NCI-H2196 treated with DMSO at 0.1 percent for 48 hours (cell line): ENCODE measurements around the gene TUBG2.
A peak's percentile ranks its signal among the peaks of the same experiment; 100 is the strongest.

Experiments used
- DNase-seq: peaks from one replicate; lab custom pipeline; 2025; ENCODE audit not compliant: unreplicated experiment; lab: John Stamatoyannopoulos, UW

TUBG2 gene

DNA sequence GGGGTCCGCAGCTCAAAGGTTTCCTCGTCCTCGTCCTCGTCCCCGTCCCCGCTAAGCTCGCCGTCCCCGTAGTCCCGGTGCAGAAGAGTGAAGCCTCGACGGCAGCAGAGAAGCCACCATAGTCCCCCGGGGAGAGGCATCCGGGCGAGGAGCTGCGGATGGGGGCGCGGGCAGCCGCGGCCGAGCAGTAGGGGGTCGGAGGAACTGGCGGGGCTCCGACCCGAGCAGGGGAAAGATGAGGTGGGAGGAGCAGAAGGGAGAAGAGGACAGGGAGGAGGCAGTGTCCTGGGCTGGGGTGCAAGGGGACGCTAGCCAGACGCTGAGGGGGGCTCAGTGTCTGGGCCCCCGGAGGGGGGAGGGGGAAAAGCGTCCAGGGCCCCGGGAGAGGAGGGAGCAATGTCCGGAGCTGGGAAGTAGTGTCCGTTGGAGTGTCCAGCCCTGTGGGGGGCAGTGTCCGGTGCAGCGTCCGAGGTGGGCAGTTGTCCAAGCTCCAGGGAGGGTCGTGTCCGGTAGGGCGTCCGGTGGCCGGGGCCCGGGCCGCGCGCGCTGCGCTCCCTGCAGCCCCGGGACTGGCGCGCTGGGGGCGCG is 17.4 kb downstream of the TUBG2 start, which contains the start of gene PLEKHH3:
TSS of gene PLEKHH3 (minus strand) at position 571 of the 588 bp plus-strand sequence. CDS start at position 140, 431 bp downstream.
- no peak for DNase-seq

DNA sequence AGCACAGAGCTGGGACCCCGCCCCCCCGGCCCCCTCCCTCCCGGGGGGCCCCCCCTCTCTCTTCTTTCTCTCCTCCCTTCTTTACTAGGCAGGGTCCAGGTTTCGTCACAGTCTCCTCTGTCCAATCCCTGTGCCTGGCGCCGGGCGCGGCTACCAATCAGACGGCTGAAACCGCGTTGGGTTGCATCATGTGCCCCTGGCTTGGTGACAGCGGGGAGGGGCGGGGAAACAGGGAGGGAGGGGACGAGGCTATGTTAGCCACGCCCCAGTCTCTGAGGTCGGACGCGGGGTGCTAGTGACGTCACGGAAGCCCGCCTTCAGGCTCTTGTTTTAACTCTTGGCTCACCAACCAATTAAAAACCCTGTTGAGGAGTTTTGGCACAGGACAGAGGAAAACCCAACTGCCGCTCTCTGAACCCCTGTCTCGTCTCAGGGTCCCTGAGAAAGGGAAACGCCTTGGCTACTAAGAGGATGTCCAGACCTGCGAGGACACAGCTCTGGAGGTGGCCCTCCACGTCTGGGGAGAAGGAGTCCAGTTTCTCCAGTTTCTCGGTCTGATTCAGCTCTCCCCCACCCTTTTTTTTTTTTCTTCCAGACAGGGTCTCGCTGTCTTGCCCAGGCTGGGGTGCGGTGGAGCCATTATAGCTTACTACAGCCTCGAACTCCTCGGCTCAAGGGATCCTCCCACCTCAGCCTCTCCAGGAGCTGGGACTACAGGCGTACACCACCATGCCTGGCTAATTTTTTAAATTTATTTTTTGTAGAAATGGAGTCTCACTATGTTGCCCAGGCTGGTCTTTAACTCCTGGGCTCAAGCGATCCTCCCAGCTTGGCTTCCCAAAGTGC is 18.2 kb downstream of the TUBG2 start:
- peak; percentile 87 for DNase-seq

DNA sequence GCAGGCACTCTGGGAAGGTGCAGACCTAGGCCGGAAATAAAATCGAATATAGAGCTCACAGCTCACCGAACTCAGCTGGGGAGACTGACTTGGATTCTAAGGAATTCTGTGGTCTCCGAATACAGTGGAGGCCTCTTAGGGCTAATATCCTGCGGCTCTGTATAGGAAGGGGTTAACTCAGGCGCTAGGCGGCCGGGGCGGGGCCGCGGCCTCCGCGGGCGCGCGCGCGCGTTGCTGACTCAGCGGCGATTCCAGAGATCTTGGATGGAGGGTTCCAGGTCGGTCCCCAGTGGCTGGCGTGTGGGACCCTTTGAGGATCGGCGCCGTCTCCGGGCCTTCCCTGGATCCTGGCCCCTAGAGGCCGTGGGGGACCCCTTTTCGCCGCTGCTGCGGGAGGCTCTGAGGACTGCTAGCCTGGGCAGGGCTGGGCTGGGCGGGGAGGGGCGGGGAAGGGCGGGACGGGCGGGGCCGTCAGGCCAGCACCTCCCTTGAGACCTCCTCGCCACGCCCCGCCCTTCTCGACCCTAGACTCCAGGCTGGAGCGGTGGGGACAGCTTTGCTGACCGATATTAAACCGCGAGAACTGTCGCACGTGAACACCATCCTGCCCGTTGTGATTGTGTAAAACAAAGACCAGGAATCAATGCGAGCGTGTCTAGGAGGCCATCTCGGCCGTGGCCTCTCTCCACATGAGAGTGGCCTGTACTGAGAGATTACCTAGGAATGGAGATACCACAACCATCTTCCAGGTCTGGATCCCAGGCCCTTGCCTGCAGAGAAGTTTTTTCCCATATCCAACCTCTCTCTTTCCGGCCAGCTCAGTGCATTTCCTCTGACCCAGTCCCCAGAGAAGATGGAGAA is 19.1 kb downstream of the TUBG2 start:
- DNase-seq: peak; percentile 48

DNA sequence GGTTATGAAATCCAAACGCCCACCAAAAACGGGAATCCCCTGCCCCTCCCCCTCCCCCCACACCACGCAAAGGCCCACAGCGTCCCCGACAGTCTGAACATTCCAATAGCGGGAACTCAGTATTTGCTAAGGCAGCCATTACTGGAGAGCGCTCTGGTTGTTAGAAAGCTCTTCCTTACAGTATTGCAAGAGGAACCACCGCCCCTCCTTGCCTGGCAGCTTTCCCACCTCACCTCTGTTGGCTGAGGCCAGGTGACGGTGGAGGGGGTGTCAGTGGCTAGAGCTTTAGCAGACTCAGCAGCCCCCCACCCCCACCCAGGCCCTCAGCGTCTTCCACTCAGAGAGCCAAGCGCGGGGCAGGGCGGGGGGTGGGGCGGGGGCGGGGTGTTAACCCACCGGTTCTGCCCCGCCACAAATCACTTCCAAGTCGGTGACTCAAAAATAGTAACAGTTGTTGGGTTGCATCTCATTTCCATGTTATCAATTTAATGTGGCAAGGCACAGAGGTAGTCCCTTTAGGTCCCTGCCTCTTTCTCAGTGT is 19.9 kb downstream of the TUBG2 start:
- DNase-seq: peak; percentile 2

DNA sequence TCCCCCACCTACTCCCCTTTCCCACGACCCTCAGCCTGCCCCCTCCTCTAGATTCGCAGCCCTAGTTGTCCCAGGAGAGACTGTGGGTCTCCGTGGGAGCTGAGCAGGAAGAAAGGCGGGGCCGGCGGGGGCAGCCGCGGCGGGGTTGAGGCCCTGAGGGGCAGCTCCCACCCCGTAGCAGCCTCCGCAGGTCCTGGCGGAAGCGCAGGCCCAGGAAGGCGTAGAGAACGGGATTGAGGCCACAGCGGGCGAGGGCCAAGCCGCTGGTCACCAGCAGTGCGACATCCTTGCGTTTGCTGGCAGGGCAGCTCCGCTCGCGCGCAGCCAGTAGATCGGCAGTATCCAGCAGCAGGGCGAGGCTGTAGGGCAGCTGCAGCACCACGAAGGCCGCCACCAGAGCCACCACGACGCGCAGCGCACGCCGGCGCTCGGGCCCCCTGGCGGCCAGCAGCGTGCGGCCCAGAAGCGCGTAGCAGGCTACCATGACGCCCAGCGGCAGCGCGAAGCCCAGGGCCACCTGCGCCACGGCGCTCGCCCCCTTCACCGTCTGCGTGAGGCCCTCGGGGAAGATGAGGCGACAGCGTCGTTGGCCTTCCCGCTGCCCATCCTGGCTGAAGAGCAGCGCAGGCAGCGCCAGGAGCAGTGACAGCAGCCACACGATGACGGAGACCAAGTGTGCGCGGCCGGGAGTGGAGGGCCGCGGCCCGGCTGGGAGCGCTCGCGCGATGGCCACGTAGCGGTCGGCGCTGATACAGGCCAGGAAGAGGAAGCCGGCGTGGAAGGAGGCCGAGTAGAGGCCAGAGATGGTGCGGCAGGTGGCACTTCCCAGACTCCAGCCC is 20.6 kb downstream of the TUBG2 start:
- DNase-seq: no peak

DNA sequence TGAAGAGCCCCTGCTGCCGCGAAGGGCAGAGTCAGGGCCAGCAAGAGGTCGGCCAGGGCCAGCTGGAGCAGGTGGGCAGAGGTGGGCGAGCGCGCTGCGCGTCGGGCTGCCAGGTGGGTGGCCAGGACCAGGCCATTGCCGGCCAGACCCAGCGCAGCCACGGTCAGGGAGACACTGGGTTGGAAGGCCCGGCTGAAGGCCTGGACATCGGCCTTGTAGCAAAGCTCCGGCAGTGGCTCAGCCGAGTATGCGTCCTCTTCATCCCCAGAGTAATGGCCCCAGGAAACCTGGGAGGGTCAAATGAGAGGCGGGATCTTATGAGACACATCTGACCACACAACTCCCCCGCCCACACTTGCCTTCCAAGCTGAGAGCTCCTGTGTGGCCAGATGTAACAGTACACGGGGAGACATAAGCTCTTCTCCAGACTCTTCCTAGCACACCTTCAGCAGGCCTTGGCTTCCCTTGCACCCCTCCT is 21.3 kb downstream of the TUBG2 start:
- DNase-seq: no peak

DNA sequence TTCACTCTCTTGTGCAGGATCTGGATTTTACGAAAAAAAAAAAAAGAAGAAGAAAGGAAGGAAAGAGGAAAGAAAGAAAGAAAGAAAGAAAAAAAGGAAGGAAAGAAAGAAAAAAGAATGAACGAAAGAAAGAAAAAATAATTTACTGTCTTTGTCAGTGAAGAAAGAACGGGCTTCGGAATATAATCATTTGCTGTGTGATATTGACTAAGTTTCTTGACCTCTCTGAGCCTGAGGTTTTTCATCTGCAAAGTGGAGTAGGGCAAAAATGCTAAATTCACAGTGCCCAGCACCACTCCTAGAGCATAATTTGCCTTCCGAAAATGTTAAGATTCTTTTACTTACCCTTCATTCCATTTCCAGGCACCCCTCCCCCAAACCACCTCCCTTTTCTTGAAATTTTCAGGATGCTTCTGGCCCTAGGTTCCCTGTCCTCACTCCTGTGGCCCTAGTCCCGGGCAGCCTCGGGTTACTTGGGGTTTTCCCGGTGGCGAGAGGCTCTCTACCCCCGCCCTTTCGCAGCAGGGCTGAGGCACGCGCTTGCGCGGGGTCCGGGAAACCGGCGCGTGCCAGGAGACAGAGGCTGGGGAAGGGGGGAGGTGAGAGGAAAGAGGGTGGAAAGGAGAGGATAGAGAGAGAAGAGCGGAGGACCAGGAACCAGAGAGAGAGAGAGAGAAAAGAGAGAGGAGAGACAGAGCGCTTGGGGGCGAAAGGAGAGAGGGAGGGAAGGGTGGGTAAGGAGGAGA is 23.1 kb downstream of the TUBG2 start, which contains the start of gene CNTNAP1:
TSS of gene CNTNAP1 (plus strand) at position 556 of the 746 bp plus-strand sequence. CDS start 299 bp downstream, outside the sequence.
- no peak for DNase-seq

DNA sequence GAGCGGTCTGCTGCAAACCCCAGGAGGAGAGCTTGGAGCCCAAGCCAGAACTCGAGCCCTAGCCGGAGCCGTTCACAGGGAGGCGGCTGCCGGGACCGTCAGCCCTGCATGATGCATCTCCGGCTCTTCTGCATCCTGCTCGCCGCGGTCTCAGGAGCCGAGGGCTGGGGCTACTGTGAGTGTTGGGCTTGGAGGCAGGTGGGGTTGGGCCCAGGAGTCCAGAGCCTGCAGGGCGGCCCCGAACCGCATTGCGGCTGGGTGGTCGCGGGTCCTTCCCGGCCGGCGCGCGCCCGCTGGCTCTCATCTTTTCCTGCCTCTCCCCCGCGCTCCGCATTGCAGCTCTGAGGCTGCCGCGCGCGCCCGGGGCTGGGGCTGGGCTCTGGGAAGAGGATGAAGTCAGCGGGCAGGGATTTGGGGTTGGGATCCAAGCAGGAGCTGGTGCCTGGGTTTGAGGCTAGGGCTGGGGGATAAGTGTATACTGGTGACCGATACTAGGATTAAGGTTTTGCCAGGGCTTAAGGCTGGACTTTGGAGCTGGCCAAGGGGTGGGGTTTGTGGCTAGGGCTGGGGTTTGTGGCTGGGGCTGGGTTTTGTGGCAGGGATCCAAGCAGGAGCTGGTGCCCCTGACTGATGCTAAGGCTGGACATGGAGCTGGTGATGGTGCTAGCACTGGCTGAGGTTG is 23.8 kb downstream of the TUBG2 start:
- DNase-seq: no peak

DNA sequence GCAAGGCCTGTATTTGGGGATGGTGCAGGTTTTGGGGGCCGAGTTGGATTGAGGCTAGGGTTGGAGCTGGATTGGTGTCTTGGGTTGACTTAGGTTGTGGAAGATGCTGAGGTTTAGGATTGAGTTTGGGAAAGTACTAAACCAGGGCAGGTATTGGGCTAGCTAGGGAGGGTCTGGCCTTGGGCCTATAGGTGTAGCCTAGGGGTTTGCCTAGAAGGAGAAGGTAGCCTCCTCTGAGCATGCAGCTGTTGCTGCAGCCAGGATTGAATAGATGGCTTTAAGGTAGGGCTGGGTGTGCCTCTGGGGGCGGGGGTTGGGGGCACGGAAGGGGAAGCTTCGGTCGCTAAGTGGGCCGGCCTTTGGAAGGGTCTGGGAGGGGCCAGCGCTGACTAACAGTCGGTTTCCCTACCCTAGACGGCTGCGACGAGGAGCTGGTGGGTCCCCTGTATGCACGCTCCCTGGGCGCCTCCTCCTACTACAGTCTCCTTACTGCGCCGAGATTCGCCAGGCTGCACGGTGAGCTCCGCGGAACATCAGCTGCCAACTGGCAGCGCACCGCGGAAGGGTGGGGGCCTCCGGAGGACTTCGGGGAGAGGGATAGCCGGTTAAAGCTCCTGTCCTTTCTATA is 24.4 kb downstream of the TUBG2 start:
- no peak for DNase-seq

DNA sequence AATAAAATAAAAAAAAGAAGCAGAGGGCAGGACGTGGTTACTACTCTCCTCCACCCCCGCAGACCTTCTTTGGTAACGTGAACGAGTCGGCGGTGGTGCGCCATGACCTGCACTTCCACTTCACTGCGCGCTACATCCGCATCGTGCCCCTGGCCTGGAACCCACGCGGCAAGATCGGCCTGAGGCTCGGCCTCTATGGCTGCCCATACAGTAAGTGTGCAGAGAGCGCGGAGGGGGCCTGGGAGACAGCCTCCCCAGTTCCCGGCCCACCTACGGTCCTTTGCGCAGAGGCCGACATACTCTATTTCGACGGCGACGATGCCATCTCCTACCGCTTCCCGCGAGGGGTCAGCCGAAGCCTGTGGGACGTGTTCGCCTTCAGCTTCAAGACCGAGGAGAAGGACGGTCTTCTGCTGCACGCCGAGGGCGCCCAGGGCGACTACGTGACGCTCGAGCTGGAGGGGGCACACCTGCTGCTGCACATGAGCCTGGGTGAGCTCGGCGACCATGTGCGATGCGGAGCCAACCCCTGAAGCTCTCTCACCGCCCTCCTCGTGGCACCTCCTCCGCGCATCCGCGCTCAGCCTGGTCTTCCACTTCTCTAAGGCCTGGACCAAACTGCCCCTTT is 26.0 kb downstream of the TUBG2 start:
- no peak for DNase-seq

DNA sequence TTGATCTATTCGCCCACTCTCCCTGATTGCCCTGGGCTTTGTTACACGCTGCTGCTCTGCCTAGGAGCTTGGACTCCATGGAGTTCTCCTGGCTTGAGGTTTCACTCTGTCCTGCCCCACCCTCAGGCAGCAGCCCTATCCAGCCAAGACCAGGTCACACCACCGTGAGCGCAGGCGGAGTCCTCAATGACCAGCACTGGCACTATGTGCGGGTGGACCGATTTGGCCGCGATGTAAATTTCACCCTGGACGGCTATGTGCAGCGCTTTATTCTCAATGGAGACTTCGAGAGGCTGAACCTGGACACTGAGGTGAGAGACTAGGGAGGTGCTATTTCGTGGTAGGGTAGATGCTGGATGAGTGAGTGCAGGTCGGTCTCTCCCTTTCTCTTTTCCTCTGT is 26.7 kb downstream of the TUBG2 start:
- DNase-seq: no peak

DNA sequence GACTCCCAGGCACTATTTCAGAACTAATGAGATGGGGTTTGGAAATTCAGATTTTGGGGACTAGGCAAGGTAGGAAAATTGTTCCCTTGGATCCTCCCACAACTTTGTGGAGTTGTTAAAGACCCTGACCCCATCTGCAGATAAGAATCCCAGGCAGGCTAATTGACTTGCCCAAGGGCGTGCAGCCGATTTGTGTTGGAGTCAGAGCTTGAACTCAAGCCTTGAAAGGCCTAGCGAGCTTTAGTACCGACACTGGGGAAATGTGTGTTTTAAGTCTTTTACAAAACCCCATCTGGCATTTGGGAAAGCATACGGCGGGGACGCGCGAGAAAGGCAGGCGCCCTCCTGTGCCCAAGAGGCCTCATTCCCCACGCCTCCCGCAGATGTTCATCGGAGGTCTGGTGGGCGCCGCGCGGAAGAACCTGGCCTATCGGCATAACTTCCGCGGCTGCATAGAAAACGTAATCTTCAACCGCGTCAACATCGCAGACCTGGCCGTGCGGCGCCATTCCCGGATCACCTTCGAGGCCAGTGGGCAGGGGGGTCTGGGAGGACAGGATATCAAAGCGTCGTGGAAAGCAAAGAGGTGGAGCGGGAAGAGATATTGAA is 27.5 kb downstream of the TUBG2 start:
- DNase-seq: no peak

DNA sequence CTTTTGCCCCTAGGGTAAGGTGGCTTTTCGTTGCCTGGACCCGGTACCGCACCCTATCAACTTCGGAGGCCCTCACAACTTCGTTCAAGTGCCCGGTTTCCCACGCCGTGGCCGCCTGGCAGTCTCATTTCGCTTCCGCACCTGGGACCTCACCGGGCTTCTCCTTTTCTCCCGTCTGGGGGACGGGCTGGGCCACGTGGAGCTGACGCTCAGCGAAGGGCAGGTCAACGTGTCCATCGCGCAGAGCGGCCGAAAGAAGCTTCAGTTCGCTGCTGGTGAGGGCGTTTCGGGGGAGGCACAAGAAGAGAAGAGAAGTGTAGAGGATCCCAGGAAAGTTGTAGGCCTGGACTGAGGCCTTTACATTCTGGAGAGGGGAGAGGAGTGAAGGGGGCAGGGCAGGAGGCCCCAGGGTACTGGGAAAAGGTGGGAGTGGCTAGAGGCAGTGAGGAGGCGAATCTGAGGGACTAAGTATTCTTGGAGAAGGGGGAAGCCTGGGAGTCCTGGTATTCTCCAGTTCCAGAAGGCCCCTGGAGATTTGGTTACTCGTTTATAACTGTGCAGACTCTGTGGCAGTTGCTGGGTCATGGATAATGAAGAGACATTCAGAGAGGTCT is 28.7 kb downstream of the TUBG2 start:
- no peak for DNase-seq

DNA sequence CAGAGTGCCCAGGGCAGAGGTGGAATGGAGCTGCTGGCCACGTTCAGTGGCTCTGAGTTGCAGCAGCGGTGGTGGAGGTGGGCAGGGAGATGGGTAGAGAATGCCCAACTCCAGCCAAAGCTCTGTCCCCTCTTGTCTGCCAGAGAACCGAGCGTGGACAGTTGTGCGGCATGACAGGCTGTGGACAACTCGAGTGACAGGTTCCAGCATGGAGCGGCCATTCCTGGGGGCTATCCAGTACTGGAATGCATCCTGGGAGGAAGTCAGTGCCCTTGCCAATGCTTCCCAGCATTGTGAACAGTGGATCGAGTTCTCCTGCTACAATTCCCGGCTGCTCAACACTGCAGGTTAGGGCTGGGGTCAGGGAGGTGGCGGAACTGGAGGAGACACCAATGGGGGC is 31.5 kb downstream of the TUBG2 start:
- no peak for DNase-seq

DNA sequence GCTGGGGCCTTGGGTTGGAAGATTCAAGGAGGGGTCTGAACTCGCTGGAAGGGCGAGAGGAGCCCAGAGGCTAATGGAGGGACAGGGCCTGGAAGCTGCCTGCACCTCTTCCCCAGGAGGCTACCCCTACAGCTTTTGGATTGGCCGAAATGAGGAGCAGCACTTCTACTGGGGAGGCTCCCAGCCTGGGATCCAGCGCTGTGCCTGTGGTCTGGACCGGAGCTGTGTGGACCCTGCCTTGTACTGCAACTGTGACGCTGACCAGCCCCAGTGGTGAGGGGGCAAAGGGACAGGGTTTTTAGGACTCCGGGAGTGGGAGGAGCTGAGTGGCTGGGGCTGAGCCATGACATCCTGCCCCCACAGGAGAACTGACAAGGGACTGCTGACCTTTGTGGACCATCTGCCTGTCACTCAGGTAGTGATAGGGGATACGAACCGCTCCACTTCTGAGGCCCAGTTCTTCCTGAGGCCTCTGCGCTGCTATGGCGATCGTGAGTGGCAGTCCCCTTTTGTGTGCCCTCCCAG is 32.0 kb downstream of the TUBG2 start:
- no peak for DNase-seq

DNA sequence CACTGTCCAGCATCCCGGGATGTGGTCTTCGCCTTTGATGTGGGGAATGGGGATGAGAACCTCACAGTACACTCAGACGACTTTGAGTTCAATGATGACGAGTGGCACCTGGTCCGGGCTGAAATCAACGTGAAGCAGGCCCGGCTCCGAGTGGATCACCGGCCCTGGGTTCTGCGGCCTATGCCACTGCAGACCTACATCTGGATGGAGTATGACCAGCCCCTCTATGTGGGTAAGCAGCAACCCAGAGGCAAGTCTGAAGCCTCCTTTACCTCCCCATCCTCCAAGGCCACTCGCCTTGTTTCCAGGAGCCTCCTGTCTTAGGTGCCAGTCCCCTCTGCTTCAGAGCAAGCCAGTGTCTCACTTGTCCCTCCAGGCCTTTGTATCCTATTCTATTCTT is 33.4 kb downstream of the TUBG2 start:
- DNase-seq: no peak

DNA sequence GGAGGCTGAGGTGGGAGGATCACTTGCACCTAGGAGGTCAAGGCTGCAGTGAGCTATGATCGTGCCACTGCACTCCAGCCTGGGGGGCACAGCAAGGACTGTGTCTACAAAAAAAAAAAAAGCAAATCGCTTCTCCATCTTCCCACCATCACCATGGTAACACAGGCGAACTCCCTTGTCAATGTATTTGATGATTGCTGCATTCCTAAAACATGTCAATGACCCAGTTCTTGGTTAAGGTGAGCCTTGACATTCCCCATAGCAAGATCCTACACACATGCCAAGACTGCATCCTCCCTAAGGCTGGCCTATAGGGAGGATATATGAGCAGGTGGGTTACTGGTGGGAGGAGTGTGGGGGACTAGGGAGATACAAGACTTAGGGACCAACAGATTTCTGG is 35.4 kb downstream of the TUBG2 start:
- DNase-seq: no peak
